Lower lobe of right lung (tissue), 2 donors: Measurements from ENCODE around the gene SEMA3F. TPM values are rescaled to one million over a fixed set of nuclear protein-coding genes. Genes with fewer than 3 reads are reported as not detected.
"Not testable (repeated sequence)": the region's sequence is repeated elsewhere in the genome, so short reads cannot be mapped to it uniquely, and the experiment has no call there.

ENCODE experiments used
- ATAC-seq, 2 donors: fragments of 200-7000 bp; cut with Tn5 transposase; one replicate each; pipeline ENCODE4 v1.9.1; 2020 to 2022; ENCODE audit warnings: mild to moderate bottlenecking in 2 of 2, moderate library complexity in 2 of 2
- DNase-seq: peaks from one replicate; pipeline ENCODE4 v3.0.0-alpha.2; 2020
- H3K27ac ChIP-seq: fragments of 200-600 bp; one replicate; pipeline ENCODE4 v1.8.0; 2022
- H3K27me3 ChIP-seq: fragments of 200-600 bp; one replicate; pipeline ENCODE4 v1.8.0; 2022; ENCODE audit warnings: low read depth
- H3K36me3 ChIP-seq: fragments of 200-600 bp; one replicate; pipeline ENCODE4 v1.8.0; 2022; ENCODE audit warnings: mild to moderate bottlenecking
- H3K4me1 ChIP-seq: fragments of 200-600 bp; one replicate; pipeline ENCODE4 v1.8.0; 2022
- H3K4me3 ChIP-seq: fragments of 200-600 bp; one replicate; pipeline ENCODE4 v1.8.0; 2022; ENCODE audit warnings: mild to moderate bottlenecking
- H3K9me3 ChIP-seq: fragments of 200-600 bp; one replicate; pipeline ENCODE4 v1.8.0; 2022
- CTCF ChIP-seq: fragments of 200-600 bp; IDR thresholded peaks from one replicate; pipeline ENCODE4 v1.8.0; 2022; ENCODE audit warnings: antibody characterized with exemption, mild to moderate bottlenecking
- intact Hi-C: fragments of 100-400 bp; cut with DNase I; formaldehyde crosslinking; loops from one replicate; pipeline ENCODE4 v1.11.0; 2022
- total RNA-seq: library from RNA; stranded (reverse); fragmentation: NEBNext Ultra II Directional; extraction: Animal tissue kit (Norgen Biotek cat#: 25700); gene quantifications from one replicate; pipeline ENCODE4 v1.2.1, GENCODE V29; 2021
- donor health status: DM: no; HTN: yes; CAD: no; lungs with severe emphysema.

The SEMA3F gene
- total RNA-seq, 1 donor from 2014 or later, result 44.7 TPM

GRCh38 chr3:50207359-50208042 lies 52.4 kb downstream of the SEMA3F start:
- H3K27ac ChIP-seq, result no peak overlapping the region
- peaks cover 17% of the 10 kb centered on the region for H3K4me1 ChIP-seq
- ATAC-seq (no peak), DNase-seq (no peak)
- intact Hi-C loops, result no loop called here
- no peak overlapping the region for H3K4me3 ChIP-seq
- no peak for TF ChIP-seq CTCF
- peaks cover 42% of the 10 kb centered on the region for H3K27me3 ChIP-seq
- no peaks in the 10 kb centered on the region for H3K9me3 ChIP-seq
- H3K36me3 ChIP-seq, result no peaks in the 10 kb centered on the region

- no peak overlapping the region for H3K27ac ChIP-seq
- intact Hi-C loops, result no loop called here
- H3K4me3 ChIP-seq, result no peak overlapping the region
- no peak for TF ChIP-seq CTCF
- H3K27me3 ChIP-seq, result peaks cover 29% of the 10 kb centered on the region
- peaks cover 17% of the 10 kb centered on the region for H3K4me1 ChIP-seq
- H3K9me3 ChIP-seq, result no peaks in the 10 kb centered on the region
- DNase-seq (no peak), ATAC-seq (no peak)
- H3K36me3 ChIP-seq, result no peaks in the 10 kb centered on the region
These were observed 53.7 kb downstream of the SEMA3F start for GRCh38 chr3:50208677-50209344.

- no peaks in the 10 kb centered on the region for H3K36me3 ChIP-seq
- no peak overlapping the region for H3K27ac ChIP-seq
- TF ChIP-seq CTCF, result no peak
- H3K27me3 ChIP-seq, result peaks cover 16% of the 10 kb centered on the region
- ATAC-seq (no peak), DNase-seq (no peak)
- peaks cover 10% of the 10 kb centered on the region for H3K4me1 ChIP-seq
- no peak overlapping the region for H3K4me3 ChIP-seq
- intact Hi-C loops, result no loop called here
- no peaks in the 10 kb centered on the region for H3K9me3 ChIP-seq
These were observed 55.0 kb downstream of the SEMA3F start for GRCh38 chr3:50210176-50210509.

- no peak overlapping the region for H3K4me3 ChIP-seq
- no peak for TF ChIP-seq CTCF
- H3K27ac ChIP-seq, result no peak overlapping the region
- ATAC-seq, result no peak
- H3K36me3 ChIP-seq, result no peaks in the 10 kb centered on the region
- DNase-seq, result no peak
- intact Hi-C loops, result no loop called here
- H3K4me1 ChIP-seq, result peaks cover 4% of the 10 kb centered on the region
- H3K27me3 ChIP-seq, result peaks cover 10% of the 10 kb centered on the region
- H3K9me3 ChIP-seq, result no peaks in the 10 kb centered on the region
These were observed 55.6 kb downstream of the SEMA3F start for GRCh38 chr3:50210510-50211367.

- H3K4me1 ChIP-seq, result not testable (repeated sequence)
These were observed 56.2 kb downstream of the SEMA3F start for GRCh38 chr3:50211368-50211717.

GRCh38 chr3:50211930-50212329 lies 56.8 kb downstream of the SEMA3F start:
- ATAC-seq (no peak), DNase-seq (no peak)
- no peaks in the 10 kb centered on the region for H3K4me1 ChIP-seq
- H3K27ac ChIP-seq, result no peak overlapping the region
- TF ChIP-seq CTCF, result no peak
- H3K9me3 ChIP-seq, result no peaks in the 10 kb centered on the region
- H3K4me3 ChIP-seq, result no peak overlapping the region
- H3K36me3 ChIP-seq, result no peaks in the 10 kb centered on the region
- intact Hi-C loops, result no loop called here
- no peaks in the 10 kb centered on the region for H3K27me3 ChIP-seq

More at GRCh38 chr3:50211368-50211717, 56.2 kb downstream of the SEMA3F start:
- H3K27ac ChIP-seq, H3K9me3 ChIP-seq, DNase-seq, H3K27me3 ChIP-seq, ATAC-seq, intact Hi-C loops, H3K4me3 ChIP-seq, H3K36me3 ChIP-seq: not testable (repeated sequence)
